ENCODE data around the gene UNCX.
A peak's percentile ranks its signal among the peaks of the same experiment; 100 is the strongest.
"Not testable (repeated sequence)": the region's sequence is repeated elsewhere in the genome, so short reads cannot be mapped to it uniquely, and the experiment has no call there.

UNCX gene

GRCh38 chr7:1232623-1233332 is at the start of gene UNCX:
TSS of gene UNCX (plus strand) at chr7:1232872. CDS start at chr7:1233018, 146 bp downstream.
- no peak for DNase-seq (ENCODE audit: low spot score)

GRCh38 chr7:1187127-1187526 is 45.5 kb upstream of the UNCX start:
- no peak for DNase-seq (ENCODE audit: low spot score)

- no peak for DNase-seq (ENCODE audit: low spot score)
Measured at GRCh38 chr7:1188720-1189294, 43.9 kb upstream of the UNCX start.

GRCh38 chr7:1189986-1190772 is 42.5 kb upstream of the UNCX start:
- no peak for DNase-seq (ENCODE audit: low spot score)

GRCh38 chr7:1192171-1192676 is 40.4 kb upstream of the UNCX start:
- DNase-seq (ENCODE audit: low spot score) = peak; percentile 14

GRCh38 chr7:1193593-1194424 is 38.9 kb upstream of the UNCX start:
- peak; percentile 18 for DNase-seq (ENCODE audit: low spot score)

- not testable (repeated sequence) for DNase-seq (ENCODE audit: low spot score)
Measured at GRCh38 chr7:1196441-1196840, 36.2 kb upstream of the UNCX start.

- DNase-seq (ENCODE audit: low spot score) = no peak
Measured at GRCh38 chr7:1196950-1197349, 35.7 kb upstream of the UNCX start.

GRCh38 chr7:1197997-1198625 is 34.6 kb upstream of the UNCX start:
- no peak for DNase-seq (ENCODE audit: low spot score)

- DNase-seq (ENCODE audit: low spot score) = no peak
Measured at GRCh38 chr7:1200045-1200444, 32.6 kb upstream of the UNCX start.

- DNase-seq (ENCODE audit: low spot score) = no peak
Measured at GRCh38 chr7:1201916-1202315, 30.8 kb upstream of the UNCX start.

GRCh38 chr7:1202914-1203313 is 29.8 kb upstream of the UNCX start:
- DNase-seq (ENCODE audit: low spot score) = not testable (repeated sequence)

- DNase-seq (ENCODE audit: low spot score) = no peak
Measured at GRCh38 chr7:1204460-1205140, 28.1 kb upstream of the UNCX start.

- DNase-seq (ENCODE audit: low spot score) = not testable (repeated sequence)
Measured at GRCh38 chr7:1205742-1206141, 26.9 kb upstream of the UNCX start.

GRCh38 chr7:1209097-1209496 is 23.6 kb upstream of the UNCX start:
- DNase-seq (ENCODE audit: low spot score) = no peak

- no peak for DNase-seq (ENCODE audit: low spot score)
Measured at GRCh38 chr7:1210321-1210978, 22.2 kb upstream of the UNCX start.

- DNase-seq (ENCODE audit: low spot score) = no peak
Measured at GRCh38 chr7:1210979-1211608, 21.6 kb upstream of the UNCX start.

- DNase-seq (ENCODE audit: low spot score) = no peak
Measured at GRCh38 chr7:1211611-1212010, 21.1 kb upstream of the UNCX start.

- DNase-seq (ENCODE audit: low spot score) = not testable (repeated sequence)
Measured at GRCh38 chr7:1212025-1212424, 20.6 kb upstream of the UNCX start.

- DNase-seq (ENCODE audit: low spot score) = no peak
Measured at GRCh38 chr7:1214516-1214915, 18.2 kb upstream of the UNCX start.

Measured in CD4-positive, alpha-beta T cell treated with Interleukin-15 for 4 hours (primary cell).